ENCODE data around the gene TPO. TPM values are rescaled to one million over a fixed set of nuclear protein-coding genes. Genes with fewer than 3 reads are reported as not detected.

Gene TPO
- total and polyA plus RNA-seq, 11 donors = 3.0 to 13.8 (median 8.4) TPM

DNA sequence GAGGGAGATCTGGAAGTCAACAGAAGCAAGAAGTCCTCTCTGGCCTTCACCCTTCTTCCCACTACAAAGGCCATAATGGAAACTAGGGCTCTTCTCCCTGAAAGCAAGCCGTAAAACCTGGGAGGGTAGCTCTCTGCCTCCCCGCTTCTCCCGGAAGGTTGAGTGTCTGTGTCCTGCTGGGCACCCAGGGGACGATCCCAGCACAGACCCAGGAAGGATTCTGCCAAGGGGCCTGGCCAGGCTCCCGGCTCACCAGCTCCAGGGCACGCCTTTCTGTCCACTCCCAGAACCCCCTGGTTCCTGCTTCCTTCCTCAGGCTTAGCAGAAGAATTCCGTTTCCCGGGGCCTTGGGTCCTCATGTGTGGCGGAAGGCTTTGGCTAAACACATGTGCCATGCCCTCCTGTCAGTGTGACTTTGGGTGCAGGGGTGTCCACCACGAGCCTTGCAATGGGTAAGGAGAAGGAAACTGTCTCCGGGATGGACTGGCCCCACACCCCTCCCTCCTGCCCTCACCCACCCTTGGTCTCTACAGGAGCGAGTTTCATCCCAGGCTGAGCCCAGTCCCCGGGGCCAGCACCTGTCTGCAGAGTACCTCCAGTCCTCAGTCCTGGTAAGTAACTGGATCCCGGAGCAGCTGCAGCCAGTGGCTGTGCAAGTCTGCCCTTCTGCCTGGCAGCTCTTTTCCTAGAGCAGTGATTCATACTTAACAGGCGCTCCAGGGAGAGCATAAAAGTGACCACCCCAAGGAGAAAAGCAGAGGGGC, 135.8 kb downstream of the TPO start:
- H3K9me3 ChIP-seq = no peaks in the 10 kb centered on the region
- ATAC-seq = no peak
- no peak overlapping the region for H3K4me3 ChIP-seq
- DNase-seq = no peak
- H3K27me3 ChIP-seq = peaks cover 0 to 7% (median 0%) of the 10 kb centered on the region in 9 donors
- H3K4me1 ChIP-seq = peaks cover 0 to 15% (median 7%) of the 10 kb centered on the region in 12 donors
- intact Hi-C loops (cut with DNase I) = loop anchor here (5.0 to 10.0 kb wide), 10 partner anchors 404 to 1302 kb away; partner anchors contain the start of gene SNTG2 (in 3 of the 10)
- 75 to 81% (median 80%) methylated on average over 14 to 15 of the region's 15 CpGs for WGBS, 4 donors
- H3K36me3 ChIP-seq = no peaks in the 10 kb centered on the region
- H3K27ac ChIP-seq = no peak overlapping the region
- TF ChIP-seq POLR2A (IDR thresholded peaks at IDR 0.05) = no peak
- TF ChIP-seq, protein P1, sequence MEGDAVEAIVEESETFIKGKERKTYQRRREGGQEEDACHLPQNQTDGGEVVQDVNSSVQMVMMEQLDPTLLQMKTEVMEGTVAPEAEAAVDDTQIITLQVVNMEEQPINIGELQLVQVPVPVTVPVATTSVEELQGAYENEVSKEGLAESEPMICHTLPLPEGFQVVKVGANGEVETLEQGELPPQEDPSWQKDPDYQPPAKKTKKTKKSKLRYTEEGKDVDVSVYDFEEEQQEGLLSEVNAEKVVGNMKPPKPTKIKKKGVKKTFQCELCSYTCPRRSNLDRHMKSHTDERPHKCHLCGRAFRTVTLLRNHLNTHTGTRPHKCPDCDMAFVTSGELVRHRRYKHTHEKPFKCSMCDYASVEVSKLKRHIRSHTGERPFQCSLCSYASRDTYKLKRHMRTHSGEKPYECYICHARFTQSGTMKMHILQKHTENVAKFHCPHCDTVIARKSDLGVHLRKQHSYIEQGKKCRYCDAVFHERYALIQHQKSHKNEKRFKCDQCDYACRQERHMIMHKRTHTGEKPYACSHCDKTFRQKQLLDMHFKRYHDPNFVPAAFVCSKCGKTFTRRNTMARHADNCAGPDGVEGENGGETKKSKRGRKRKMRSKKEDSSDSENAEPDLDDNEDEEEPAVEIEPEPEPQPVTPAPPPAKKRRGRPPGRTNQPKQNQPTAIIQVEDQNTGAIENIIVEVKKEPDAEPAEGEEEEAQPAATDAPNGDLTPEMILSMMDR (IDR thresholded peaks at IDR 0.05) = no peak

DNA sequence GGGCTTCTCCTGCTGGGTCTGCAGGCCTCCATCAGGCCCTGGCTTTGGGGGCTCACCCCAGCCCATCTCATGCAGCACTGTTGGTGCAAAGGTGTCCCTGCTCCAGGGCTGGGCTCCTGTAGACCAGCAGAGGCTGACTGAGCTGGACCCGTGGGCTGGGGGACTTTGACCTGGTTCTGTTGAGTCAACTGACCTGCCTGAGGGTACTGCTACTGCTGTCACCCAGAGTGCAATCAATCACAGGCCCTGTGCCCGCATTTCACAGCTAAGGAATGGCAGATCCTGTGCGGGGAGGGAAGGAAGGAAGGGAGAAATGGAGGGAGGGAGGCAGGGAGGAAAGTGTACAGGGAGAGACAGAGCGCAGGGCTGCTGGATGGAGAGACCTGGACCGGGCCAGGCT, 136.8 kb downstream of the TPO start:
- Histone ChIP-seq H3K27ac (no peak overlapping the region), H3K36me3 (no peaks in the 10 kb centered on the region), H3K9me3 (no peaks in the 10 kb centered on the region), H3K27me3 (peaks cover 0 to 7% (median 0%) of the 10 kb centered on the region in 9 donors), H3K4me1 (peaks cover 0 to 17% (median 7%) of the 10 kb centered on the region in 12 donors), H3K4me3 (no peak overlapping the region)
- intact Hi-C loops (cut with DNase I) = loop anchor here in 3 of 10 donors (5.0 to 10.0 kb wide), 3 partner anchors 195 to 267 kb away; partner anchors contain the start of gene PXDN (in 1 of the 3)
- TF ChIP-seq, protein P1 (IDR thresholded peaks at IDR 0.05) = no peak
- no peak for TF ChIP-seq POLR2A (IDR thresholded peaks at IDR 0.05)
- no peak for DNase-seq
- WGBS, 4 donors = 71 to 84% (median 76%) methylated on average over 4 to 5 of the region's 5 CpGs
- no peak for ATAC-seq

DNA sequence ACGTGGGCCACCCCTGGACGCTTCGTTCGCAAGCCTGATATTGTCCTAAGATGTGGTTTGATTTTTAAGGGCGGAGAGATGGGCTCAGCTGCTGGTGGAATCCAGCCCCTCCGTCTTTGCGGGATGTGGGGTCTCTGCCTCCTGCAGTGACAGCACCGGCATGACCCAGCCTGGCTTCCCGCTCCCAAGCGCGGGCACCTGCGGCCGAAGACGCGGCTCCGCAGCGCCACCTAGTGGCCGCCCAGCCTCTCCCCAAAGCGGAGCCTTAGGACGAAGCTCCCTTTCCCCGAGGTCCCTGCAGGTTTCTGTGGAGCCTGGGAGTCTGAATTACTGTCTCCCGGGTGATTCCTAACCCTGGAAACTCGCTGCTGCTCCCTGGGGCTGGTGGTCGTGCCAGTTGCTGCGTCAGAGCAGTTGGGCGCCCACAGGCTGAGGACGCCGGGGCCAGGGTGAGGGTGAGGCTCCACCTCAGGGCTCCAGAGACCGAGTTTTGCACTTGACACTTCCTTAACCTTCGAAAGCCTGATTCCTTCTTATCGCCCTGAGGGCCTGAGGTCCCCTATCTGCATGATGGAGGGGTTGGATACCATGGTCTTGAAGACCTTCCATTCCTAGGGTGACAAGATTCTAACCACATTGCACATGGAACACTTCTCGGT, 137.5 kb downstream of the TPO start:
- Histone ChIP-seq H3K4me3 (no peak overlapping the region), H3K27ac (no peak overlapping the region), H3K36me3 (no peaks in the 10 kb centered on the region), H3K4me1 (peaks cover 0 to 17% (median 6%) of the 10 kb centered on the region in 12 donors), H3K9me3 (no peaks in the 10 kb centered on the region), H3K27me3 (peaks cover 0 to 7% (median 0%) of the 10 kb centered on the region in 9 donors)
- WGBS, 4 donors = 15 to 28% (median 26%) methylated on average over 19 to 32 of the region's 32 CpGs
- DNase-seq (peak; percentile 42 to 80 (median 56)), ATAC-seq (peak; percentile 49 to 86 (median 78))
- no peak for TF ChIP-seq POLR2A (IDR thresholded peaks at IDR 0.05)
- TF ChIP-seq, protein P1 (IDR thresholded peaks at IDR 0.05) = peak; percentile 85 to 100 (median 98)
- intact Hi-C loops (cut with DNase I) = loop anchor here in 3 of 10 donors (5.0 to 10.0 kb wide), 3 partner anchors 194 to 267 kb away; partner anchors contain the start of gene PXDN (in 1 of the 3)

DNA sequence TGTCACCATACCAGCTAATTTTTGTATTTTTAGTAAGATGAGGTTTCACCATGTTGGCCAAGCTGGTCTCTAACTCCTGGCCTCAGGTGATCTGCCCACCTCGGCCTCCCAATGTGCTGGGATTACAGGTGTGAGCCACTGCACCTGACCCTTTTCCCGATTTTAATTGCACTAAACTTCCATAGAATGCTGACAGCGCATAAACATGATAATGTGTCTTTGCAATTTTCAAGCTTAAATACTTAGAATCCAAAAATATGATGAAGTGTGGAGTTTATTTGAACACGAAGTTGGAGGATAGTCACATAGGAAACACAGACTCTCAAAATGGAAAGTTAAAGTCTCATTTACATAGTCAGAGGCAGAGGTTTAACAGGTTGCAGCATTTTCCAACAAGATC, 138.6 kb downstream of the TPO start:
- intact Hi-C loops (cut with DNase I) = loop anchor here in 3 of 10 donors (5.0 to 10.0 kb wide), 3 partner anchors 193 to 265 kb away; partner anchors contain the start of gene PXDN (in 1 of the 3)
- H3K36me3 ChIP-seq = no peaks in the 10 kb centered on the region
- ATAC-seq (no peak), DNase-seq (no peak)
- 93 to 96% (median 95%) methylated on average over 4 of the region's 4 CpGs for WGBS, 4 donors
- TF ChIP-seq, protein P1 (IDR thresholded peaks at IDR 0.05) = no peak
- TF ChIP-seq POLR2A (IDR thresholded peaks at IDR 0.05) = no peak
- H3K27me3 ChIP-seq = peaks cover 0 to 4% (median 0%) of the 10 kb centered on the region in 9 donors
- no peak overlapping the region for H3K4me3 ChIP-seq
- H3K4me1 ChIP-seq = peaks cover 0 to 17% (median 5%) of the 10 kb centered on the region in 12 donors
- no peaks in the 10 kb centered on the region for H3K9me3 ChIP-seq
- no peak overlapping the region for H3K27ac ChIP-seq
